Astrocyte (in vitro differentiated cells and primary cell): Measurements from ENCODE around the gene ECHS1. TPM values are rescaled to one million over a fixed set of nuclear protein-coding genes. Genes with fewer than 3 reads are reported as not detected.

Source experiments
- DNase-seq: peaks from one replicate; pipeline ENCODE4 v3.0.0-alpha.2; 2010; ENCODE audit warnings: low read depth
- FAIRE-seq: peaks from 2 replicates; lab custom pipeline; 2011; peaks lifted over from hg19 to GRCh38; lab: Jason Lieb, UNC
- H2AFZ ChIP-seq: 2 replicates; pipeline ENCODE4 v1.6.0; 2012; ENCODE audit warnings: low read depth, low read length, inconsistent platforms
- H3K27ac ChIP-seq: 2 replicates; pipeline ENCODE4 v1.5.1; 2011; ENCODE audit warnings: low read depth, low read length, inconsistent platforms
- H3K27me3 ChIP-seq: 2 replicates; pipeline ENCODE4 v1.6.0; 2011; ENCODE audit warnings: low read length, inconsistent platforms; ENCODE audit not compliant: insufficient read depth
- H3K36me3 ChIP-seq: 2 replicates; pipeline ENCODE4 v1.5.1; 2011; ENCODE audit warnings: low read length, inconsistent platforms; ENCODE audit not compliant: insufficient read depth
- H3K4me1 ChIP-seq: 2 replicates; pipeline ENCODE4 v1.5.1; 2011; ENCODE audit warnings: low read length, inconsistent platforms; ENCODE audit not compliant: insufficient read depth
- H3K4me2 ChIP-seq: 2 replicates; pipeline ENCODE4 v1.6.0; 2012; ENCODE audit warnings: low read length, inconsistent platforms
- H3K4me3 ChIP-seq: 2 replicates; pipeline ENCODE4 v1.5.1; 2011; ENCODE audit warnings: low read depth, mild to moderate bottlenecking, low read length, inconsistent platforms; ENCODE audit not compliant: insufficient read depth
- H3K79me2 ChIP-seq: 2 replicates; pipeline ENCODE4 v1.6.0; 2012; ENCODE audit warnings: mild to moderate bottlenecking, low read length, inconsistent platforms; ENCODE audit not compliant: insufficient read depth
- H3K9ac ChIP-seq: 2 replicates; pipeline ENCODE4 v1.6.0; 2012; ENCODE audit warnings: mild to moderate bottlenecking, low read length, inconsistent platforms
- H3K9me3 ChIP-seq: 2 replicates; pipeline ENCODE4 v1.5.1; 2012; ENCODE audit warnings: low read depth, mild to moderate bottlenecking, low read length, inconsistent platforms; ENCODE audit not compliant: insufficient read depth
- H4K20me1 ChIP-seq: 2 replicates; pipeline ENCODE4 v1.6.0; 2012; ENCODE audit warnings: low read length, inconsistent platforms; ENCODE audit not compliant: insufficient read depth
- H3K27ac Mint-ChIP-seq: one replicate; pipeline ENCODE4 v1.8.0; 2021; ENCODE audit warnings: mild to moderate bottlenecking, mixed read lengths; ENCODE audit not compliant: unreplicated experiment
- H3K27me3 Mint-ChIP-seq: one replicate; pipeline ENCODE4 v1.8.0; 2021; ENCODE audit warnings: low read depth, mixed read lengths; ENCODE audit not compliant: unreplicated experiment
- H3K36me3 Mint-ChIP-seq: one replicate; pipeline ENCODE4 v1.8.0; 2021; ENCODE audit warnings: low read depth, mixed read lengths; ENCODE audit not compliant: unreplicated experiment
- H3K4me1 Mint-ChIP-seq: one replicate; pipeline ENCODE4 v1.8.0; 2021; ENCODE audit warnings: low read depth, mixed read lengths; ENCODE audit not compliant: unreplicated experiment
- H3K4me3 Mint-ChIP-seq: one replicate; pipeline ENCODE4 v1.8.0; 2021; ENCODE audit warnings: mild to moderate bottlenecking, moderate library complexity, mixed read lengths; ENCODE audit not compliant: unreplicated experiment
- H3K9me3 Mint-ChIP-seq: one replicate; pipeline ENCODE4 v1.8.0; 2021; ENCODE audit warnings: mild to moderate bottlenecking, mixed read lengths; ENCODE audit not compliant: unreplicated experiment
- CTCF ChIP-seq: IDR thresholded peaks from 2 replicates; pipeline ENCODE4 v1.5.1; 2011; ENCODE audit warnings: low read depth, mild to moderate bottlenecking, inconsistent platforms, low read length, moderate library complexity; ENCODE audit not compliant: insufficient read depth
- EZH2 ChIP-seq: IDR thresholded peaks from 2 replicates; pipeline ENCODE4 v1.6.1; 2012; ENCODE audit warnings: mild to moderate bottlenecking, low read length, inconsistent platforms; ENCODE audit not compliant: insufficient read depth
- total RNA-seq: library from RNA; stranded (reverse); gene quantifications from 2 replicates; pipeline ENCODE4 v1.2.1, GENCODE V29; 2021

Gene ECHS1
- total RNA-seq, 1 donor from 2014 or later, result 90.9 TPM

- no peaks in the 10 kb centered on the region for H3K9me3 ChIP-seq
- H3K27ac ChIP-seq, result no peak overlapping the region
- peak overlapping the region; percentile 33 for H3K4me3 ChIP-seq
- H3K27me3 ChIP-seq, result peaks cover 37% of the 10 kb centered on the region
- H3K36me3 Mint-ChIP-seq, result peaks cover 2% of the 10 kb centered on the region
- no peaks in the 10 kb centered on the region for H3K79me2 ChIP-seq
- peaks cover 10% of the 10 kb centered on the region for H3K4me1 ChIP-seq
- H3K27me3 Mint-ChIP-seq, result peaks cover 32% of the 10 kb centered on the region
- FAIRE-seq (no peak), DNase-seq (peak; percentile 29)
- H3K9ac ChIP-seq, result no peak overlapping the region
- peak overlapping the region; percentile 80 for H3K4me2 ChIP-seq
- no peak for TF ChIP-seq CTCF
- peak; percentile 21 for TF ChIP-seq EZH2
- peak overlapping the region; percentile 56 for H2AFZ ChIP-seq
- no peak overlapping the region for H3K4me3 Mint-ChIP-seq
- H3K36me3 ChIP-seq, result no peaks in the 10 kb centered on the region
- peaks cover 4% of the 10 kb centered on the region for H3K9me3 Mint-ChIP-seq
- H4K20me1 ChIP-seq, result no peaks in the 10 kb centered on the region
- H3K27ac Mint-ChIP-seq, result no peak overlapping the region
- H3K4me1 Mint-ChIP-seq, result no peaks in the 10 kb centered on the region
Measured at GRCh38 chr10:133335246-133336117, 37.7 kb downstream of the ECHS1 start.

GRCh38 chr10:133334503-133335245, 38.5 kb downstream of the ECHS1 start:
- peaks cover 14% of the 10 kb centered on the region for H3K4me1 ChIP-seq
- H3K9me3 ChIP-seq, result no peaks in the 10 kb centered on the region
- no peaks in the 10 kb centered on the region for H3K4me1 Mint-ChIP-seq
- no peak overlapping the region for H3K27ac Mint-ChIP-seq
- no peaks in the 10 kb centered on the region for H3K79me2 ChIP-seq
- H3K9ac ChIP-seq, result no peak overlapping the region
- H2AFZ ChIP-seq, result peak overlapping the region; percentile 56
- no peak for DNase-seq
- H3K4me2 ChIP-seq, result peak overlapping the region; percentile 80
- H3K27me3 Mint-ChIP-seq, result peaks cover 32% of the 10 kb centered on the region
- peaks cover 2% of the 10 kb centered on the region for H3K36me3 Mint-ChIP-seq
- no peak for FAIRE-seq
- TF ChIP-seq CTCF (no peak), EZH2 (peak; percentile 16)
- peaks cover 4% of the 10 kb centered on the region for H3K9me3 Mint-ChIP-seq
- no peak overlapping the region for H3K4me3 Mint-ChIP-seq
- no peak overlapping the region for H3K27ac ChIP-seq
- no peaks in the 10 kb centered on the region for H3K36me3 ChIP-seq
- H3K27me3 ChIP-seq, result peaks cover 37% of the 10 kb centered on the region
- H3K4me3 ChIP-seq, result peak overlapping the region; percentile 33
- H4K20me1 ChIP-seq, result no peaks in the 10 kb centered on the region
